ENCODE data around the gene CSTF1. TPM values are rescaled to one million over a fixed set of nuclear protein-coding genes. Genes with fewer than 3 reads are reported as not detected.
"Not testable (repeated sequence)": the region's sequence is repeated elsewhere in the genome, so short reads cannot be mapped to it uniquely, and the experiment has no call there.

Gene CSTF1
- total and polyA plus RNA-seq, 2 of the 8 experiments (the other 6 are each of a cell fraction or from before 2014, with no cell fraction given) = 59.4 to 83.5 TPM

DNA sequence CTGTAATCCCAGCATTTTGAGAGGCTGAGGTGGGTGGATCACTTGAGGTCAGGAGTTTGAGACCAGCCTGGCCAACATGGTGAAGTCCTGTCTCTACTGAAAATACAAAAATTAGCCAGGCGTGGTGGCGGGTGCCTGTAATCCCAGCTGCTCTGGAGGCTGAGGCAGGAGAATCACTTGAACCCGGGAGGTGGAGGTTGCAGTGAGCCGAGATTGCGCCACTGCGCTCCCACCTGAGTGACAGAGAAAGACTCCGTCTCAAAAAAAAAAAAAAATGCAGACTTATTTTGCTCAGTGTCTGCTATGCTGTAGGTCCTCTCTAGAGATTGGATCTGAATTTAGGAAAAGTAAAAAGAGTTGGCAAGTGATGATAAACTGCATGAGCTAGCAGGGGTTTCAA, 18.8 kb downstream of the CSTF1 start:
- H2AFZ ChIP-seq (ENCODE audit: low read length); H3K9me3 ChIP-seq (ENCODE audit: insufficient read depth in 2 of 2, low read depth in 1 of 2, low read length in 1 of 2); H2AK5ac ChIP-seq (ENCODE audit: low read depth, low read length); H3K4me1 ChIP-seq (replicated peaks in 1 of 4; ENCODE audit: control insufficient read depth in 3 of 4, insufficient read depth in 4 of 4, low read length in 3 of 4); H4K8ac ChIP-seq (ENCODE audit: extremely low read depth, insufficient read depth, low read length); H4K91ac ChIP-seq (replicated peaks; ENCODE audit: insufficient read length, low read length); FAIRE-seq; H3K27ac ChIP-seq (ENCODE audit: low read depth, low read length); H3K4me3 ChIP-seq (ENCODE audit: extremely low read depth in 1 of 4, insufficient read depth in 2 of 4, low read depth in 3 of 4, low read length in 4 of 4); H3K23me2 ChIP-seq (ENCODE audit: low read depth, low read length); H2BK12ac ChIP-seq (ENCODE audit: low read depth, low read length); H3K79me2 ChIP-seq (ENCODE audit: control insufficient read depth in 1 of 2, insufficient read depth in 2 of 2, low read length in 2 of 2); H2BK15ac ChIP-seq (ENCODE audit: low read length); H3K9ac ChIP-seq (replicated peaks in 1 of 4; ENCODE audit: extremely low read depth in 1 of 4, low read depth in 3 of 4, low read length in 3 of 4); H2BK20ac ChIP-seq (ENCODE audit: low read length); H4K20me1 ChIP-seq (replicated peaks in 1 of 2; ENCODE audit: control insufficient read depth in 1 of 2, insufficient read depth in 2 of 2, low read length in 2 of 2); H2BK5ac ChIP-seq (ENCODE audit: low read depth, low read length); H3K27me3 ChIP-seq (replicated peaks in 1 of 4; ENCODE audit: control insufficient read depth in 3 of 4, extremely low read depth in 1 of 4, insufficient read depth in 3 of 4, low read length in 3 of 4); H3K56ac ChIP-seq (replicated peaks; ENCODE audit: insufficient read length, low read depth, low read length); POLR2A ChIA-PET (ENCODE audit: partially characterized antibody); H4K5ac ChIP-seq (ENCODE audit: insufficient read length, low read depth, low read length); H3K23ac ChIP-seq (ENCODE audit: insufficient read length); H3K4ac ChIP-seq (replicated peaks; ENCODE audit: insufficient read length, low read depth, low read length); H3K18ac ChIP-seq (ENCODE audit: extremely low read depth, low read length); H2BK120ac ChIP-seq (replicated peaks; ENCODE audit: low read depth, low read length); H3K4me2 ChIP-seq (ENCODE audit: insufficient read depth in 1 of 2, low read depth in 2 of 2, low read length in 2 of 2); DNase-seq (ENCODE audit: low read depth in 1 of 2, low spot score in 2 of 2); H3K79me1 ChIP-seq (ENCODE audit: low read depth, low read length); H3K14ac ChIP-seq (ENCODE audit: insufficient read length): not testable (repeated sequence)
- CTCF ChIA-PET (ENCODE audit: partially characterized antibody) = interaction anchor here (0.7 to 1.0 kb wide), 2 partner anchors 11 to 94 kb away, joined by 3 read pairs; no protein-coding TSS in a partner anchor
- WGBS, 2 experiments (ENCODE audit: extremely low coverage in 1 of 2, insufficient coverage in 1 of 2, insufficient read length in 1 of 2, insufficient replicate concordance in 2 of 2, low coverage in 1 of 2, low lambda C conversion rate in 2 of 2, missing lambda C conversion rate in 1 of 2) = 93% methylated on average over 7 of the region's 7 CpGs; no CpG with 5 or more reads in 1 of the 2 experiments
- H3K36me3 ChIP-seq (ENCODE audit: control insufficient read depth in 2 of 4, insufficient read depth in 4 of 4, low read length in 3 of 4) = peaks cover 0 to 22% (median 10%) of the 10 kb centered on the region in 4 experiments; a peak in 6 of 8 replicates
